Heart right ventricle (tissue), 16 donors: Measurements from ENCODE around the gene NUAK2. TPM values are rescaled to one million over a fixed set of nuclear protein-coding genes. Genes with fewer than 3 reads are reported as not detected.
A peak's percentile ranks its signal among the peaks of the same experiment; 100 is the strongest.

ENCODE experiments used
- ATAC-seq, 8 donors: fragments of 200-7000 bp; cut with Tn5 transposase; one replicate each; pipeline ENCODE4 v1.9.1; 2020; ENCODE audit warnings: mild to moderate bottlenecking in 8 of 8, moderate library complexity in 8 of 8, moderate number of reproducible peaks in 1 of 8
- DNase-seq, 2 donors: peaks; one replicate each; pipeline ENCODE4 v3.0.0-alpha.2; 2020
- H3K27ac ChIP-seq, 10 donors: fragments of 200-600 bp; sonication (generic) in 2 of 10; one replicate each; pipeline versions ENCODE4 v1.5.0 to v1.8.0; 2020 to 2022; ENCODE audit warnings: mild to moderate bottlenecking in 3 of 10
- H3K27me3 ChIP-seq, 7 donors: fragments of 200-600 bp; one replicate each; pipeline ENCODE4 v1.8.0; 2021 to 2022; ENCODE audit warnings: mild to moderate bottlenecking in 2 of 7
- H3K36me3 ChIP-seq, 9 donors: fragments of 200-600 bp; sonication (generic) in 1 of 9; one replicate each; pipeline versions ENCODE4 v1.5.0 to v1.8.0; 2020 to 2022; ENCODE audit warnings: mild to moderate bottlenecking in 2 of 9
- H3K4me1 ChIP-seq, 9 donors: fragments of 200-600 bp; sonication (generic) in 1 of 9; one replicate each; pipeline versions ENCODE4 v1.5.0 to v1.8.0; 2020 to 2022; ENCODE audit warnings: mild to moderate bottlenecking in 4 of 9
- H3K4me3 ChIP-seq, 10 donors: fragments of 200-600 bp; sonication (generic) in 2 of 10; one replicate each; pipeline versions ENCODE4 v1.5.0 to v1.8.0; 2020 to 2022; ENCODE audit warnings: mild to moderate bottlenecking in 7 of 10, moderate library complexity in 2 of 10
- H3K9me3 ChIP-seq, 11 donors: fragments of 200-600 bp in 10 of 11; sonication (generic) in 2 of 11; one replicate each; pipeline versions ENCODE4 v1.5.0 to v1.8.0; 2013 to 2022; ENCODE audit warnings: mild to moderate bottlenecking in 2 of 11, control low read depth in 1 of 11, moderate library complexity in 1 of 11
- CTCF ChIP-seq, 9 donors: fragments of 200-600 bp; sonication (generic) in 2 of 9; IDR thresholded peaks; one replicate each; pipeline versions ENCODE4 v1.5.0 to v1.8.0; 2021 to 2022; ENCODE audit warnings: antibody characterized with exemption in 9 of 9, mild to moderate bottlenecking in 5 of 9, moderate library complexity in 1 of 9
- WGBS, 2 donors: extraction: QIAGEN DNeasy Blood & Tissue Kit; methylation state at CpG; one replicate each; pipeline ENCODE4 v1.1.7; 2013; ENCODE audit warnings: inconsistent platforms in 1 of 2; 5-methylcytosine and 5-hydroxymethylcytosine counted together
- intact Hi-C, 10 donors: fragments of 100-400 bp; cut with DNase I; formaldehyde crosslinking; loops; one replicate each; pipeline versions ENCODE4 v1.11.1 to v1.14.2; 2022
- polyA plus RNA-seq, 2 donors: library from polyadenylated mRNA; stranded (reverse); fragments of 200-250 nt; gene quantifications; one replicate each; pipeline ENCODE4 v1.2.3, GENCODE V29; 2013
- total RNA-seq, 10 donors: library from RNA; stranded (reverse); fragmentation: NEBNext Ultra II Directional in 3 of 10; extraction: Animal tissue kit (Norgen Biotek cat#: 25700) in 3 of 10; gene quantifications; one replicate each; pipeline versions ENCODE4 v1.2.1 to v1.2.4, GENCODE V29; 2021 to 2023
- donor health status: Arrhythmogenic right ventricular cardiomyopathy.
- donor health status: ischemic (EF 13 %, LVEDD 7.1; RV severe dilation, severe dysfunction).
- donor health status: healthy with polysubstance abuse.
- donor health status: DM: no; HTN: yes; CAD: no.
- donor health status: DM: no; HTN: no; CAD: no.
- donor health status: ischemic (EF 25% LVEDD 6.9; RV normal size, moderate dysfunction).
- donor health status: ischemic (EF 25% LVEDD 5.7; RV mildly dilated, moderate dysfunction).
- donor health status: healthy.
- donor health status: DM: yes; HTN: yes; CAD: no.
- donor health status: Ischemic cardiomyopathy.
- donor health status: ischemic (EF 35%, LVEDD 5.7; RV mildly dilated, moderate dysfunction).
- donor health status: nonischemic (EF 11% LVEDD 7.7; RV severe dilation, severe dysfunction).
- donor health status: DM: yes; HTN: yes; CAD: no.
- donor health status: PGD.
- donor health status: ischemic (EF 29% LVEDD 5.4; RV normal size, mild dysfunction).
- donor health status: nonischemic (EF 23%, LVEDD 6.1; RV moderate dilation, normal function).

The NUAK2 gene
- total and polyA plus RNA-seq, 12 donors: 0.25 to 3.1 (median 0.50) TPM

GRCh38 chr1:205354259-205355074, 32.9 kb upstream of the NUAK2 start:
- intact Hi-C loops: loop anchor here in 9 of 10 donors (2.0 to 10.0 kb wide), 5 partner anchors 73 to 133 kb away; no protein-coding TSS in a partner anchor
- 38 to 45% methylated on average over 5 of the region's 5 CpGs for WGBS, 2 donors
- peak in 1 of 2 donors; percentile 56 for DNase-seq
- H3K4me3 ChIP-seq: no peak overlapping the region
- H3K36me3 ChIP-seq: no peaks in the 10 kb centered on the region
- peaks cover 0 to 19% (median 0%) of the 10 kb centered on the region in 9 donors for H3K4me1 ChIP-seq
- no peak overlapping the region for H3K27ac ChIP-seq
- no peaks in the 10 kb centered on the region for H3K9me3 ChIP-seq
- peak; percentile 71 to 90 (median 83) for TF ChIP-seq CTCF (IDR thresholded peaks at IDR 0.05)
- peaks cover 7 to 27% (median 20%) of the 10 kb centered on the region in 7 donors for H3K27me3 ChIP-seq
- peak in 4 of 8 donors; percentile 43 to 61 (median 47) for ATAC-seq

- TF ChIP-seq CTCF (IDR thresholded peaks at IDR 0.05): no peak
- Histone ChIP-seq H3K27me3 (peaks cover 7 to 27% (median 20%) of the 10 kb centered on the region in 7 donors), H3K27ac (no peak overlapping the region), H3K4me3 (no peak overlapping the region), H3K4me1 (peaks cover 0 to 19% (median 0%) of the 10 kb centered on the region in 9 donors), H3K9me3 (no peaks in the 10 kb centered on the region), H3K36me3 (no peaks in the 10 kb centered on the region)
- intact Hi-C loops: loop anchor here in 8 of 10 donors (2.0 to 10.0 kb wide), 4 partner anchors 81 to 134 kb away; no protein-coding TSS in a partner anchor
- 91 to 93% methylated on average over 6 of the region's 6 CpGs for WGBS, 2 donors
- DNase-seq (no peak), ATAC-seq (no peak)
Observed at GRCh38 chr1:205353612-205354011, 32.1 kb upstream of the NUAK2 start.

GRCh38 chr1:205353191-205353590, 31.6 kb upstream of the NUAK2 start:
- intact Hi-C loops: loop anchor here in 7 of 10 donors (5.0 to 10.0 kb wide), 3 partner anchors 82 to 134 kb away; no protein-coding TSS in a partner anchor
- TF ChIP-seq CTCF (IDR thresholded peaks at IDR 0.05): no peak
- 86 to 94% methylated on average over 4 of the region's 4 CpGs for WGBS, 2 donors
- peaks cover 0 to 19% (median 0%) of the 10 kb centered on the region in 9 donors for H3K4me1 ChIP-seq
- DNase-seq: no peak
- no peak overlapping the region for H3K4me3 ChIP-seq
- no peaks in the 10 kb centered on the region for H3K36me3 ChIP-seq
- H3K27ac ChIP-seq: no peak overlapping the region
- H3K27me3 ChIP-seq: peaks cover 7 to 27% (median 20%) of the 10 kb centered on the region in 7 donors
- no peaks in the 10 kb centered on the region for H3K9me3 ChIP-seq
- ATAC-seq: no peak

DNA sequence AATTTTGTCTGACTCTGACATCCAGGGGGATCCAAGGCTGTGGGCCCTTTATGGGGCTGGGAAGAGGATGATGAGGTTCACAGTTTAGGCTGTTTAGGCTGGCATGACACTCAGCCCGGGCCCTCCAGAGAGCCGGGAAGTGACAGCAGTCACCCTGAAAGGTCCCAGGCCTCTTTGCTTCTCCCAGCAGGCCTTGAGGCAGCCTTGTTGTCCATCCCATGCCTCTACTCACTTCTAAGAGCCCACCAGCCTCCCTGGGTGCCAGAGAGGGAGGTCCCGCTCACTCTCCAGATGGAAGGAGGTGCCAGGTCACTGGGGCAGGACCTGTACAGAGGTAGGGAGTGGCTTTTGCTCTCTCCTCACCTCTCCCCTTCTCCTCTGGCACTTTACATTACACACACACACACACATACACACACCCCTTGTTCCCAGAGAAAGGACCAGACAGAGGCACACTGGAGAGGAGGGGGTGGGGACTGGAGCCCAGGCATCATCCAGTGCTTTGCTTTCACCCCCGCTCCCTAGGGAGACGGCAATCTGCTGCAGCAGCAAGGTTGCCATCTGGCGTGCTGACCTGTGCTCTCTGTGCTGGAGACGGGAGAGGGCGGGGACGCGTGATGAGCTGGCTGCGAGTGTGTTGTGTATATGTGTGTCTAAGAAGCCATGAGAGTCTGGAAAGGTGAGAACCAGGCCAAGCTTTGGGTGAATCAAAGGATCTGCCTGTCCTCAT, 30.6 kb upstream of the NUAK2 start:
- intact Hi-C loops: loop anchor here in 7 of 10 donors (5.0 to 10.0 kb wide), 3 partner anchors 83 to 135 kb away; no protein-coding TSS in a partner anchor

More for the DNA sequence above, 30.6 kb upstream of the NUAK2 start:
- no peak for TF ChIP-seq CTCF (IDR thresholded peaks at IDR 0.05)
- Histone ChIP-seq H3K4me1 (peaks cover 0 to 19% (median 0%) of the 10 kb centered on the region in 9 donors), H3K36me3 (no peaks in the 10 kb centered on the region), H3K27me3 (peaks cover 6 to 25% (median 20%) of the 10 kb centered on the region in 7 donors), H3K9me3 (no peaks in the 10 kb centered on the region), H3K4me3 (no peak overlapping the region), H3K27ac (no peak overlapping the region)
- peak in 1 of 8 donors; percentile 15 for ATAC-seq
- no peak for DNase-seq
- 81 to 83% methylated on average over 11 of the region's 11 CpGs for WGBS, 2 donors
